Neural progenitor cell (in vitro differentiated cells): ENCODE data around the gene CACUL1.

Source experiments
- EZH2phosphoT487 ChIP-seq: fragments of 200-600 bp; sonication (generic); IDR thresholded peaks from 2 replicates; pipeline ENCODE4 v1.6.1; 2017; ENCODE audit warnings: antibody characterized with exemption
- TF ChIP-seq, protein P1 (sequence below): fragments of 200-600 bp; sonication (generic); IDR thresholded peaks from 2 replicates; pipeline ENCODE4 v1.5.1; 2017; ENCODE audit warnings: antibody characterized with exemption, mild to moderate bottlenecking

GRCh38 chr10:118668228-118668952 is 86.4 kb downstream of the CACUL1 start:
- TF ChIP-seq, protein P1, sequence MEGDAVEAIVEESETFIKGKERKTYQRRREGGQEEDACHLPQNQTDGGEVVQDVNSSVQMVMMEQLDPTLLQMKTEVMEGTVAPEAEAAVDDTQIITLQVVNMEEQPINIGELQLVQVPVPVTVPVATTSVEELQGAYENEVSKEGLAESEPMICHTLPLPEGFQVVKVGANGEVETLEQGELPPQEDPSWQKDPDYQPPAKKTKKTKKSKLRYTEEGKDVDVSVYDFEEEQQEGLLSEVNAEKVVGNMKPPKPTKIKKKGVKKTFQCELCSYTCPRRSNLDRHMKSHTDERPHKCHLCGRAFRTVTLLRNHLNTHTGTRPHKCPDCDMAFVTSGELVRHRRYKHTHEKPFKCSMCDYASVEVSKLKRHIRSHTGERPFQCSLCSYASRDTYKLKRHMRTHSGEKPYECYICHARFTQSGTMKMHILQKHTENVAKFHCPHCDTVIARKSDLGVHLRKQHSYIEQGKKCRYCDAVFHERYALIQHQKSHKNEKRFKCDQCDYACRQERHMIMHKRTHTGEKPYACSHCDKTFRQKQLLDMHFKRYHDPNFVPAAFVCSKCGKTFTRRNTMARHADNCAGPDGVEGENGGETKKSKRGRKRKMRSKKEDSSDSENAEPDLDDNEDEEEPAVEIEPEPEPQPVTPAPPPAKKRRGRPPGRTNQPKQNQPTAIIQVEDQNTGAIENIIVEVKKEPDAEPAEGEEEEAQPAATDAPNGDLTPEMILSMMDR: peak; percentile 30
- TF ChIP-seq EZH2phosphoT487: no peak
